Peyer's patch (tissue), 4 donors: ENCODE results near the gene P2RX6. TPM values are rescaled to one million over a fixed set of nuclear protein-coding genes. Genes with fewer than 3 reads are reported as not detected.

Experiments used
- DNase-seq, 3 donors: peaks; one replicate each; pipeline ENCODE4 v3.0.0-alpha.2; 2017 to 2019
- H3K27ac ChIP-seq, 4 donors: fragments of 200-600 bp; sonication (generic); one replicate each; pipeline ENCODE4 v1.5.1; 2016 to 2019
- H3K27me3 ChIP-seq, 2 donors: fragments of 200-600 bp; sonication (generic); one replicate each; pipeline ENCODE4 v1.5.1; 2019
- H3K36me3 ChIP-seq, 3 donors: fragments of 200-600 bp; sonication (generic); one replicate each; pipeline ENCODE4 v1.5.1; 2016 to 2019
- H3K4me1 ChIP-seq, 4 donors: fragments of 200-600 bp; sonication (generic); one replicate each; pipeline ENCODE4 v1.5.1; 2016 to 2019
- H3K4me3 ChIP-seq, 4 donors: fragments of 200-600 bp; sonication (generic); 1 replicate in 3 of 4; 2 replicates in 1 of 4; pipeline ENCODE4 v1.5.1; 2016 to 2019; ENCODE audit warnings: mild to moderate bottlenecking in 1 of 4
- H3K9me3 ChIP-seq, 4 donors: fragments of 200-600 bp; sonication (generic); one replicate each; pipeline ENCODE4 v1.5.1; 2016 to 2019; ENCODE audit warnings: mild to moderate bottlenecking in 1 of 4
- CTCF ChIP-seq, 6 experiments: fragments of 450-650 bp in 4 of 6; fragments of 200-600 bp in 2 of 6; sonication (generic) in 1 of 6; IDR thresholded peaks; one replicate each; pipeline ENCODE4 v1.5.1; 2017 to 2019; ENCODE audit warnings: antibody characterized with exemption in 6 of 6, mild to moderate bottlenecking in 3 of 6, moderate library complexity in 1 of 6
- POLR2A ChIP-seq, 2 donors: fragments of 450-650 bp; IDR thresholded peaks; one replicate each; pipeline ENCODE4 v1.5.1; 2017; ENCODE audit warnings: antibody characterized with exemption in 2 of 2, mild to moderate bottlenecking in 2 of 2, moderate library complexity in 2 of 2
- total RNA-seq, 4 donors: library from RNA; depleted of rRNA; stranded (reverse); fragments of >200 nt; gene quantifications; one replicate each; pipeline ENCODE4 v1.1.0, GENCODE V29; 2016

Gene P2RX6
- 1 to 10 TPM in 2 of 4 donors, not detected in 2; 1.7 to 2.0 TPM for total RNA-seq

DNA sequence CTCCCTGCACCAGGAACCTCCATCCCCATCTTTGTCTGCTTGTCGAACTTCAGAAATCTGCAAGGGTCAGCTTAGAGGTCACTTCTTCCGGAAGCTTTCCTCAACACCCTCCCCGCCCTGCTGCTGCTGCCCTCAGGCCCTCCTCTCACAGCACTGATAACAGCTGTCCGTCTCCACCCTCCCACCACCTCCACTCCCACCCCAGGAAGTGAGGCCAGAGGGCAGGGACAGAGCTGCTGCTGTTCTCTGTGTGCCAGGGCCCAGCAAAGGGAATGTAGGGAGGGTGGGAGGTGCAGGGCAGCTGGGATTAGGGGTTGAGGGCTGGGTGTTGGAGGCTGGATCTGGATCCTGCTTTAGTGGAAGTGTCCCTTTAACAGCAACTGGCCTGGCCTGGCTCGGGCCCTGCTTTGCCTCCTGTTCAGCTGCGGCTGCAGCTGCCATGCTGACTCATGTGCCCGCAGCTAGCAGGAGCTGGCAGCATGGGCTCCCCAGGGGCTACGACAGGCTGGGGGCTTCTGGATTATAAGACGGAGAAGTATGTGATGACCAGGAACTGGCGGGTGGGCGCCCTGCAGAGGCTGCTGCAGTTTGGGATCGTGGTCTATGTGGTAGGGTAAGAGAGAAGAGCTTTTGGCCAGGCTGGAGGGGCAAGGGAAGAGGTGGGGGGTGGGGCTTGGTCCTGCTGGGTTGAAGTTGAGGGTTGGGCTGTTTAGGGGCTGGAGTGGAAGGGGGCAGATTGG lies at the start of gene P2RX6:
Gene P2RX6 (plus strand): TSS at position 440 of the 740 bp plus-strand sequence. CDS start 10 bp downstream, at position 450.
- DNase-seq = peak in 1 of 3 donors; percentile 66
- Histone ChIP-seq H3K4me1 (peaks cover 7 to 25% (median 13%) of the 10 kb centered on the region in 4 donors), H3K4me3 (peak within 1 kb of the TSS; percentile 30 to 52 (median 51)), H3K9me3 (no peaks in the 10 kb centered on the region), H3K36me3 (no peaks in the 10 kb centered on the region), H3K27me3 (no peaks in the 10 kb centered on the region), H3K27ac (peak within 1 kb of the TSS; percentile 11 to 71 (median 47))
- TF ChIP-seq CTCF (IDR thresholded peaks at IDR 0.05) (no peak), POLR2A (IDR thresholded peaks at IDR 0.05) (no peak)

DNA sequence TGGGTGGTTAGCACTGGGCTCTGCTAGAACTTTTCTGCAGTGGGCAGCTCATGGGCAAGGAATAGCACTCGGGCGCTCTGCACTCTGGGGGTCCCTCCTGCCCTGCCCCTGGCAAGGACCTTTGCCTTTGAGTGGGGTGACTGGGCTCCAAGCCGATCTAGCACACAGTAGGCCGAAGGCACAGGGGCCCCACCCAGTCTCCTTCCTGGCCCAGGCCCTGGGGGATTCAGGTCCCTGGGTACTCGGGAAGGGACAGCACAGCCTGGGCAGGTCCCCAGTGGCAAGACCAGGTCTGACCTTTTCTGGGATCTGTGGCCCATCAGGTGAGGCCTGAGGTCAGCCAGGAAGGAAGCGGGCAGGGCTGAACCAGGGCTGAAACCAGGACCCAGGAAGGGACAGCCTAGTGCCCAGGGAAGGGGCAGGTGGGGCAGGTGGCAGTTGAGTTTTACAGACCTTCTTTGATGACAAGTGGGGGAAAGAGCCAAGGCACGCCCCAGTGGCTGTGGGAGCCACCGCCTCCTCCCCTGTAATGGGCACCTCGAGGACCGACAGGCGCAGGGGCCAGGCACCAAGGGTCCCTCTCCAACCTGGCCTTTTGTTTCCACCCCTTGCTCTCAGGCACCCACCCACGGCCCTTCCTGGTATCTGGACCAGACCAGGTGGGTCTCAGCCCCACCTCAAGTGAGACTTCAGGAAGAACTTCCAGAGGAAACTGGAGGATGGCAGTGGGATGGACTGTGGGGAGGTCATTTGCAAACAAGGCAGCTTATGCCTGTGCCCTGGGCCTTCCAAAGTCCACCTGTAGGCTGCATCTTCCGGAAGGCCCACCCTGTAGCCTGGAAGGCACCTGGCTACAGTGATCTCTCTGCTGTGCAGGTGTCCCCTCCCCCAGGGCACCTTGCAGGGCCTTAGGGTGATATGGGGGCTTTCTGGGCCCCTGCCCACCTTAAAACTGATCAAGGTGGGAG lies 48.8 kb upstream of the P2RX6 start:
- Histone ChIP-seq H3K27me3 (no peaks in the 10 kb centered on the region), H3K4me1 (peaks cover 6 to 23% (median 15%) of the 10 kb centered on the region in 4 donors), H3K27ac (no peak overlapping the region), H3K4me3 (no peak overlapping the region), H3K9me3 (no peaks in the 10 kb centered on the region), H3K36me3 (no peaks in the 10 kb centered on the region)
- TF ChIP-seq POLR2A (IDR thresholded peaks at IDR 0.05) (no peak), CTCF (IDR thresholded peaks at IDR 0.05) (no peak)
- DNase-seq = no peak

DNA sequence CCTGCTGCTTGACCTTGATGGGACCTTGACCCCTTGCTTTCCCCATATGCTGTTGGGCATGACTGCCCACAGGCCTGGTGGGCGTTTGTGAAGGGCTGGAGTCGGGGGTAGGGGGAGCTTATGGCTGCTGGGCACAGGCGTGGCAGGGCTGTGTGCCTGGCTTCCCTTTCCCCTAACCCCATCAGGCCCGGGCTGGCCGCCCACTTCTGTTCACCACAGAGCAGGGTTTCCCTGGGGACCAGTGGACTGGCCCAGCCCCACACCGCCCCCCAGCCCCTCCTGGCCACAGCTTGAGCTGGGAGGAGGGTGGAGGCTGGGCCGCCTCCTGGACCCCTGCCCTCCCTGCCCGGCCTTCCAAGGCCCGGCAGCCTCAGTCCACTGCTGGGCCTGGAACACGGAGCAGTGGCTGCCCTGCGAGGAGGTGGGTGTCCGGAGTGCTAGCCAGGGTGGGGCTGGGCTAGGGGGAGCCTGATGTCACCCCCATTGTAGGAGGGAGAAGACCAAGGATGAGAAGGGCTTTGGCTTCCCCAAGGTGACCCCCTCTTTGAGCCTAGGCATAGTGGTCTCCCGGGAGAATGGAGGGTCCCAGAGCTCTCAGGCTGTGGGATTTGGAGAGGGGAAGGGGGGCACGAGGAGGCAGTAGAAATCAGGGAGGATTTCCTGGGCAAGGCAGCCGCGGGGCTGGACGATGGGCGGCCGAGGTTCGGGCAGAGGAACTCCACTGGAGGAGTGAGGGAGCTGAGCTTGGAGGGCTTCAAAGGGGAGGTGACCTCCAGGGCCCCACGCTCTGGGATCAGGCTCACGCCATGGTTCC lies 47.9 kb upstream of the P2RX6 start, which contains the start of gene AIFM3:
Gene AIFM3 (plus strand): TSS at position 373 of the 814 bp plus-strand sequence. CDS start 690 bp downstream, outside the sequence.
- Histone ChIP-seq H3K36me3 (no peaks in the 10 kb centered on the region), H3K4me1 (peaks cover 6 to 18% (median 15%) of the 10 kb centered on the region in 4 donors), H3K4me3 (no peak within 1 kb of the TSS), H3K27me3 (no peaks in the 10 kb centered on the region), H3K27ac (no peak within 1 kb of the TSS), H3K9me3 (no peaks in the 10 kb centered on the region)
- no peak for DNase-seq
- TF ChIP-seq POLR2A (IDR thresholded peaks at IDR 0.05) = no peak
- no peak for TF ChIP-seq CTCF (IDR thresholded peaks at IDR 0.05)

DNA sequence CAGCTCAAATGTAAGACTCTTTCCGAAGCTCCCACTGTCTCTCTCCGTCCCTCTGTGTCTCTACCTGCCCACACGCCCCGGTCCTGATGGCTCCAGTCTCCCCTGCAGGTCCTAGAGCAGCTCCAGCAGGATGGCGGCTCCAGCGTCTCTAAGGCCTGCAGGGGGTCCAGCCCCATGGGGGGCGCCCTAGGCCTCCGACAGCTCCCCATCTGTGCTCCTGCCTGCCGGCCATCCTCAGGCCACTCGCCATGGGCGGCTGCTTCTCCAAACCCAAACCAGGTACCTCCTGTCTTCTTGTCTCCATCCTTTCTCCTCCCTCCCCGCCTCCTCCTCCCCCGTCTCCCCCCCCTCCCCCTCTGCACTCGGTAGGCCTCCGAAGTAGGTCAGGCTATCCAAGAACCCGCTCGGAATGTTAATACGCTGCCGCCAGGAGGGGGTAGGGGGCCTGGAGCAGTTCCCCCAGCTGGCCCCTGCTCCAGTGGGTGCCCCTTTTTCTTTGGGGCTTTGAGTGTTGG lies 47.2 kb upstream of the P2RX6 start:
- no peak overlapping the region for H3K4me3 ChIP-seq
- H3K9me3 ChIP-seq = no peaks in the 10 kb centered on the region
- no peak for DNase-seq
- TF ChIP-seq POLR2A (IDR thresholded peaks at IDR 0.05) = no peak
- H3K27me3 ChIP-seq = no peaks in the 10 kb centered on the region
- no peak overlapping the region for H3K27ac ChIP-seq
- H3K4me1 ChIP-seq = peaks cover 6 to 18% (median 15%) of the 10 kb centered on the region in 4 donors
- no peaks in the 10 kb centered on the region for H3K36me3 ChIP-seq

DNA sequence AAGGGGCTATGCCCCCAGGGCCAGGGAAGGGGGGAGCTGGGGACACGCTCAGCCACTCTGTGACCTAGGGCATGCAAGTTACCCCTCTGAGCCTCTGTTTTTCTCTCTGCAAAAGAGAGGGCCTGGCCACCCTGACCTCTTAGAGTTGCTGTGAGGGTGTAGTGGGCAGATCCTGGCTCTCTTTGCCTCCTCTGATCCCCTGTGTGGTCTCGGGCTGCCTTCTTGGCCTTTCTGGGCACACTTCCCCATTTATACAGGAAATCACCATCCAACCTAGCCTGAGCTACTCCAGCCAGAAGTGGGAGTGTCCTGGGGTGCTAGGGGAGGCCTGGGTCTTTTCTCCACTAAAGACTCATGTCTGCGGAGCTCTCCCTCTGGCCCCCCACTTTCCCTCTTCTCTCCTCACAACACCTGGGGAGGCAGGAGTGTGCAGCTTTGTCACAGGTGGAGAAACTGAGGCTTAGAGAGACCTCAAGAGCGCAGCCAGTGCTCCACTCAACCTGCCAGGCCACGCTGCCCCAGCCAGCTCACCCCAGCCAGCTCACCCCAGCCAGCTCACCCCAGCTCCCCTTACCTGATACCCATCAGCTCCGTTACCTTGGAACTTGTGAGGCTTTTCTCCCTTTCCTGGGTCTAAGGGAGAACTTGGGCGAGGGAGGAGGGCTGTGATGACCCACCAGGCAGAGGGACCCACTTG lies 46.5 kb upstream of the P2RX6 start:
- TF ChIP-seq POLR2A (IDR thresholded peaks at IDR 0.05) (no peak), CTCF (IDR thresholded peaks at IDR 0.05) (no peak)

More for the DNA sequence above, 46.5 kb upstream of the P2RX6 start:
- Histone ChIP-seq H3K27me3 (no peaks in the 10 kb centered on the region), H3K4me3 (no peak overlapping the region), H3K36me3 (no peaks in the 10 kb centered on the region), H3K4me1 (peaks cover 6 to 18% (median 15%) of the 10 kb centered on the region in 4 donors), H3K9me3 (no peaks in the 10 kb centered on the region), H3K27ac (no peak overlapping the region)
- no peak for DNase-seq
